ENCODE results near the gene OSBPL8. TPM values are rescaled to one million over a fixed set of nuclear protein-coding genes. Genes with fewer than 3 reads are reported as not detected.

OSBPL8 gene
- total RNA-seq, 2 experiments from 2014 or later = 25.0 to 61.3 TPM

GRCh38 chr12:76568888-76569551 lies 9.4 kb upstream of the OSBPL8 start:
- no peak for TF ChIP-seq EZH2phosphoT487 (IDR thresholded peaks at IDR 0.05; ENCODE audit: borderline replicate concordance, low read depth, low read length)
- TF ChIP-seq CTCF (conservative IDR thresholded peaks at IDR 0.05; ENCODE audit: low read length) = no peak
- Histone ChIP-seq H3K4me2 (ENCODE audit: low read length) (no peak overlapping the region), H3K9me2 (ENCODE audit: insufficient read depth, low read length) (no peaks in the 10 kb centered on the region), H3K79me2 (ENCODE audit: insufficient read depth, low read depth, low read length) (no peaks in the 10 kb centered on the region), H3K4me1 (ENCODE audit: insufficient read depth, low read length, poor library complexity, severe bottlenecking) (peaks cover 5% of the 10 kb centered on the region), H3K36me3 (ENCODE audit: insufficient read depth, low read length) (no peaks in the 10 kb centered on the region), H3K4me3 (ENCODE audit: low read depth, low read length, poor library complexity, severe bottlenecking) (no peak overlapping the region), H2AFZ (ENCODE audit: low read length) (no peak overlapping the region), H4K20me1 (ENCODE audit: insufficient read depth, low read length) (no peaks in the 10 kb centered on the region), H3K9me3 (ENCODE audit: low read length) (no peaks in the 10 kb centered on the region), H3K27ac (ENCODE audit: low read depth, low read length, poor library complexity, severe bottlenecking) (no peak overlapping the region)
- no TSS peak for BruUV-seq (replicated peaks)
- intact Hi-C loops (cut with micrococcal nuclease; ENCODE audit: unreplicated experiment) = no loop called here
- ChIA-PET POLR2A (no interaction called here), CTCF (ENCODE audit: unreplicated experiment) (no interaction called here)
- no peak for DNase-seq (ENCODE audit: low spot score)

GRCh38 chr12:76568130-76568529 lies 8.6 kb upstream of the OSBPL8 start:
- POLR2A ChIA-PET = interaction anchor here (1.6 kb wide), 1 partner anchor 19 kb away, joined by 6 read pairs; no protein-coding TSS in a partner anchor
- H3K4me2 ChIP-seq (ENCODE audit: low read length) = no peak overlapping the region
- intact Hi-C loops (cut with micrococcal nuclease; ENCODE audit: unreplicated experiment) = no loop called here
- H3K4me1 ChIP-seq (ENCODE audit: insufficient read depth, low read length, poor library complexity, severe bottlenecking) = peaks cover 5% of the 10 kb centered on the region
- H3K27ac ChIP-seq (ENCODE audit: low read depth, low read length, poor library complexity, severe bottlenecking) = no peak overlapping the region
- BruUV-seq (replicated peaks) = no TSS peak
- H3K4me3 ChIP-seq (ENCODE audit: low read depth, low read length, poor library complexity, severe bottlenecking) = no peak overlapping the region
- TF ChIP-seq CTCF (conservative IDR thresholded peaks at IDR 0.05; ENCODE audit: low read length) (no peak), EZH2phosphoT487 (IDR thresholded peaks at IDR 0.05; ENCODE audit: borderline replicate concordance, low read depth, low read length) (no peak)
- no peaks in the 10 kb centered on the region for H3K9me3 ChIP-seq (ENCODE audit: low read length)
- no peaks in the 10 kb centered on the region for H4K20me1 ChIP-seq (ENCODE audit: insufficient read depth, low read length)
- H3K9me2 ChIP-seq (ENCODE audit: insufficient read depth, low read length) = no peaks in the 10 kb centered on the region
- no peaks in the 10 kb centered on the region for H3K79me2 ChIP-seq (ENCODE audit: insufficient read depth, low read depth, low read length)
- CTCF ChIA-PET (ENCODE audit: unreplicated experiment) = no interaction called here
- no peaks in the 10 kb centered on the region for H3K36me3 ChIP-seq (ENCODE audit: insufficient read depth, low read length)
- DNase-seq (ENCODE audit: low spot score) = no peak
- H2AFZ ChIP-seq (ENCODE audit: low read length) = no peak overlapping the region

- ChIA-PET POLR2A (interaction anchor here (0.9 kb wide), 1 partner anchor 9 kb away, joined by 3 read pairs; no protein-coding TSS in a partner anchor), CTCF (ENCODE audit: unreplicated experiment) (no interaction called here)
- peaks cover 6% of the 10 kb centered on the region for H3K4me1 ChIP-seq (ENCODE audit: insufficient read depth, low read length, poor library complexity, severe bottlenecking)
- H3K9me2 ChIP-seq (ENCODE audit: insufficient read depth, low read length) = no peaks in the 10 kb centered on the region
- H3K9me3 ChIP-seq (ENCODE audit: low read length) = no peaks in the 10 kb centered on the region
- H3K79me2 ChIP-seq (ENCODE audit: insufficient read depth, low read depth, low read length) = peaks cover 12% of the 10 kb centered on the region
- no peak overlapping the region for H3K27ac ChIP-seq (ENCODE audit: low read depth, low read length, poor library complexity, severe bottlenecking)
- no peak overlapping the region for H3K4me2 ChIP-seq (ENCODE audit: low read length)
- no peak for DNase-seq (ENCODE audit: low spot score)
- no peak overlapping the region for H3K4me3 ChIP-seq (ENCODE audit: low read depth, low read length, poor library complexity, severe bottlenecking)
- intact Hi-C loops (cut with micrococcal nuclease; ENCODE audit: unreplicated experiment) = no loop called here
- H2AFZ ChIP-seq (ENCODE audit: low read length) = peak overlapping the region; percentile 56; the same call in 1 of the 2 replicates
- H3K36me3 ChIP-seq (ENCODE audit: insufficient read depth, low read length) = no peaks in the 10 kb centered on the region
- no TSS peak for BruUV-seq (replicated peaks)
- TF ChIP-seq EZH2phosphoT487 (IDR thresholded peaks at IDR 0.05; ENCODE audit: borderline replicate concordance, low read depth, low read length) (no peak), CTCF (conservative IDR thresholded peaks at IDR 0.05; ENCODE audit: low read length) (no peak)
- no peaks in the 10 kb centered on the region for H4K20me1 ChIP-seq (ENCODE audit: insufficient read depth, low read length)
Measured at GRCh38 chr12:76563061-76563460, 3.5 kb upstream of the OSBPL8 start.
